ENCODE data around the gene ZC3H15.
"Not testable (repeated sequence)": the region's sequence is repeated elsewhere in the genome, so short reads cannot be mapped to it uniquely, and the experiment has no call there.

Gene ZC3H15

DNA sequence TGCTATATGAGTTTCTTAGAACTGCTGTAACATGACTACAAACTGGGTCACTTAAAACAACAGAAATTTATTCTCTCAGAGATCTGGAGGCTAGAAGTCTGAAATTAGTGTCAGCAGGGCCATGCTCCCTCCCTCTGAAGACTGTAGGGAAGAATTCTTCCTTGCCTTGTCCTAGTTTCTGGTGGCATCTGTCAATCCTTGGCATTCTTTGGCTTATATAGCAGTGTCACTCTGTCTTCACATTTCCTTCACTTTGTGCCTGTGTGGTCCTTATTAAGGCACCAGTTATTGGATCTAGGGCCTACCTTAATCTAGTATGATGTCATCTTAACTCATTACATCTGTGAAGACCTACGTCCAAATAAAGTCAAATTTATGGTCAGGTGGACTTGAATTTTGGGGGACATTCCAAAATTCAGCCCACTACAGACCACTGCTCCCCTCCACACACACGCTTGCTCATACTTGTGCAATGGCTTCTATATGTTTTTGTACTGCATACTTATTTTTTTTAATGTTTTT is 7.6 kb downstream of the ZC3H15 start:
- DNase-seq (ENCODE audit: low read depth in 2 of 2), result no peak

DNA sequence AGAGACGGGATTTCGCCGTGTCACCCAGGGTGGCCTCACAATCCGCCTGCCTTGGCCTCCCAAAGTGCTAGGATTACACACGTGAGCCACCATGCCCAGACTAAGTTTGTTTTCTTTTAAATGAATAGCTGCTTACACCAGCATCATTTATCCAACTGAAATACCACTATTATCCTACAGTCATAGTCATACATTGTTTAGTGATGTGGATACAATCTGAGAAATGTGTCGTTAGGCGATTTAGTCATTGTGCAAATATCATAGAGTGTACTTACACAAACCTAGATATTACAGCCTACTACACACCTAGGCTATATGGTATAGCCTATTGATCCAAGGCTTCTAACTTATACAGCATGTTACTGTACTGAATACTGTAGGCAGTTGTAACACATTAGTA is 10.3 kb downstream of the ZC3H15 start:
- no peak for DNase-seq (ENCODE audit: low read depth in 2 of 2)

DNA sequence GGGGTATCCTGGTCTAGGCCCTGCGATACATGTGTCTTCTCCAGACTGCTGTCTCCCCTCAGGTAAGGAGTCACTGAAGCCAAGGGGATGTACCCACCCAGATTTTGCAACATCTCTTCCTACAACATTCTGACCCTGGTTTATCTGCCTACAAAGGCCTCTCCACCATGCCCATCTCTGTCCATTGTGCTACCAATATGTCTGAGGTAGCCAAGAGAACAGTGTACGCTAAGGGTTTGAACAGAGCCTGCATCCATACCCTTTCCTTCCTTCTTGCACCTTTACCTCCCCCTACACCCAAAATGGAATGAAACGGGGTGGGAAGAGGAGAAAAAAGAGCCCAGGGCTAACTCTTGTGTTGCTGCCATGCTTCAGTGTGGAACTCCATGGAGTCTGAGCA is 11.9 kb downstream of the ZC3H15 start:
- no peak for DNase-seq (ENCODE audit: low read depth in 2 of 2)

DNA sequence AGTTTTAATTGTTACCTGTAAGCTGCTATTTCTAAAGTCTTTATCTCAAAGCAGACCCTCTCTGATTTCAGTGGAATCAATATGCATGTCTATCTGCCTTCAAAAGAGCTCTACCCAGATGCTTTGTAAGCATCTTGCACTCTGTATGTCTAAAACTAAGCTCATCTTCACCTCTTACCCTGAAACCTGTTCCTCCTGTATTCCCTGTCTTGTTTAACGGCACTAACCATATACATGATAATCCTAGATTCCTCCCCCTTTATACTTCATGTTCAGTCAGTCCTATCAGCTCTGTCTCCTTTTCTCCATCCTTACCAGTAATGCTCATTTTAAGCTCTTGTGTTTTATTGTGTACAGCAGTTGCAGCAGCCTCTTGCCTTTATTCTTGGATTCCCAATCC is 12.8 kb downstream of the ZC3H15 start:
- no peak for DNase-seq (ENCODE audit: low read depth in 2 of 2)

DNA sequence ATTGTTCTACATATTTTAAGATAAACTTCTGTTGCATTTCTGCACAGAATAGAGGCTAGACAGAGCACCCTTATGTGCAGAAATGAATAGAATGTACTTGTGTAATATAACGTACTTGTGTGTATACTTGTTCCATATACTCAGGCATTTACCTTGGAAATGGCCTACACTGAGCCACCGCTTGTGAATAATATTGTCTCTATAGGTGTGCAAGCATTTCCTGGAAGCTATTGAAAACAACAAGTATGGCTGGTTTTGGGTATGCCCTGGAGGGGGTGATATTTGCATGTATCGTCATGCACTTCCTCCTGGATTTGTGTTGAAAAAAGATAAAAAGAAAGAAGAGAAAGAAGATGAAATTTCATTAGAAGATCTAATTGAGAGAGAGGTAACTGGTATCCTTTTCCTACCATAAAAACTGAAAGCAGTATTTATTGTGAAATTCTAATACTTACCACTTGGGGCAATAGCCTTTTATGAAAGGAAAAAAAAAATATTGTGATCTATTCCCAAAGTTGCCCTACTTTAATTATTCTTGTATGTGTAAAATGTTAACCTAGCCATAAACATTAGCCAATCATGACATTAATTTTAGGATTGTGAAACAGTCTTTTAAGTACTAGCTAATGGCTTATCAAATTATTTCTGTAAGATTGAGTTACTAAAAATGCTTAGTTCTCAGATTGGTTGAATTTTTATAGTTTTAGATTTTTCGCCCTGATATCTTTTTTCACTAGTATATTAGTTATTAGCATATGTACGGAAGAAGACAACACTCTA is 18.0 kb downstream of the ZC3H15 start:
- DNase-seq (ENCODE audit: low read depth in 2 of 2), result no peak

DNA sequence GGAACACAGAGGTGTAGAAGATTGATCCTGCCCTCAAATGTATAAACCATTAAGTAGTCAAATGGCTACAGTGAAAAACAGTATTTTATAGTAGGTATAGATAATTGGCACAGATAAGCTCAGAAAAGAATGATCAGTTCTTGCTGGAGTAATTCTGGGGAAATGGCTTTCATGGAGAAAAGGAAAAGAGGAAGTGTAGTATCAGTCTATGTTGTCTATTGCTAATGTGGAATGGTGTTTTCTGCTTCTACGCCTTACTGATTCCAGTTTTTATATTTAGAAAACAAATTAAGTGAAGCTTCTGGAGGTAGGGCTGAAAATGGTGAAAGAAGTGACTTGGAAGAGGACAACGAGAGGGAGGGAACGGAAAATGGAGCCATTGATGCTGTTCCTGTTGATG is 22.2 kb downstream of the ZC3H15 start:
- DNase-seq (ENCODE audit: low read depth in 2 of 2), result no peak

DNA sequence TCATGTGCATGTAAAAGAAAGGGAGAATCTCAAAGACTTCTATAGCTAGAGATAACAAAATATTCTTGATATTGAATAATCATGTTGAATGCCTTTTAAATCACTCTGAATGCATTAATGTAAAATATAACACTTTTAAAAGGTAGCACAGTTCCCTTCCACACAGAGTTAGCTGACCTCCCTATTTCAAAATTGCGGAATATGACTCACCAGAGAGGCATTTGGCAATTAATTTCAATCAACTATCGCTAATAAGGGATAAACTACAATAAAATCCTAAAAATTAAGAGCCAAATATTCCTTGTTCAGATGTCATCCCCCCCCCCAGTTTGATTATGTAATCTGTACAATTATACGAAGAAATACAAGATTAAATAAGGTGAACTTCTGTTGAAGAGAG is 29.3 kb downstream of the ZC3H15 start:
- DNase-seq (ENCODE audit: low read depth in 2 of 2), result no peak

DNA sequence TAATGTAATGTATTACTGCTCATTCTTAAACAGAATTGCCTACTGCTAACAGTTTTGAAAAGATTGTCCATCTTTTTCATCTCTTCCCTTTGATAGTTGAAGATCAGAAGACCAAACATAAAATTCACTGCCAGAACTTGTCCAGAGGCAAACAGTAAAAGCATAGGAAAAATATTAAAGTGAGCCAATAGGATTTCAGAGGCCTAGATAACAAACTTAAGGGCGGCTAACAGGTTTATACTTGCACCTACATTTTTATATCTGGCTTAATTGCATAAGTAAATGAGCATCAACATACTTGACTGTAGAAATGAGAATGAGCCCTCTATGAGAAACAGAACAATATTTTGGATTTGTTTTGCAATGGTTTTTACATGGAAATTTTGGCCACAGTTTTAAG is 30.3 kb downstream of the ZC3H15 start:
- no peak for DNase-seq (ENCODE audit: low read depth in 2 of 2)

DNA sequence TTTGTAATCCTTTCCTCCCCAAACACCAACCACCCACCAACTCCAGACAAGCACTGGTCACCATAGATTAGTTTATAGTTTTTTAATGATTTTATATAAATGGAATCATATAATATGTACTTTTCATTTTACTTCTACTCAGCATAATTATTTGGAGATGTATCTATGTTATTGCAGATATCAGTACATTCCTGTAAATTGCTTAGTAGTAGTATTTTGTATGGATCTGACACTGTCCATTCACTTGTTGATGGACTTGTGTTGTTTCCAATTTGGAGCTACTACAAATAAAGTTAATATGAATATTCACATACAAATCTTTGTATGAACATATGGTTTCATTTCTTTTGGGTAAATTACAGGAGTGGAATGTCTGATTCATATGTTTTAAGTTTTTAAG is 31.0 kb downstream of the ZC3H15 start:
- no peak for DNase-seq (ENCODE audit: low read depth in 2 of 2)

DNA sequence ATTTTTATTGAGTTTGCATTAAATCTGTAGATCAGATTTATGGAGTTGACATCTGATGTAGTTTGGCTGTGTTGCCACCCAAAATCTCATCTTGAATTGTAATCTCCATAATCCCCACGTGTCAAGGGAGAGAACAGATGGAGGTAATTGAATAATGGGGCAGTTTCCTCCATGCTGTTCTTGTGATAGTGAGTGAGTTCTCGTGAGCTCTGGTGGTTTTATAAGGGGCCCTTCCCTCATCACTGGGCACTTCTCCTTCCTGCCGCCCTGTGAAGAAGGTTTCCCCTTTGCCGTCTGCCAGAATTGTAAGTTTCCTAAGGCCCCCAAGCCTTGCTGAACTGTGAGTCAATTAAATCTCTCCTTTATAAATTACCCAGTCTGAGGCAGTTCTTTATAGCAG is 32.2 kb downstream of the ZC3H15 start:
- no peak for DNase-seq (ENCODE audit: low read depth in 2 of 2)

DNA sequence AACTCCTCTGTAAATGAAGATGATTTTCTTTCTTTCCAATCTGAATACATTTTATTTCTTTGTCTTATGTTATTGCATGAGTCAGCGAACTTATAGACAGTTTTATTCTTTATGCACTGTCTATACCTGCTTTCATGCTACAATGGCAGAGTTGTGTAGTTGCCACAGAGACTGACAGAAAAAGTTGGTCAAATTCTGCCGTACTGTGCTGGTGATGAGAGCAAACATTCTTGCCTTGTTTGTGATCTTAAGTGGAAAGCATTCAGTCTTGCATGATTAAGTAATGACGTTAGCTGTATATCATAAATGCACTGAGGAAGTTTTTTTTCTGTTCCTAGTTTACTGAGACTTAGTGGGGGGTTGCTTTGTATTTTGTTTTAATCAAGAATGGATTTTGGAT is 32.9 kb downstream of the ZC3H15 start:
- DNase-seq (ENCODE audit: low read depth in 2 of 2), result no peak

DNA sequence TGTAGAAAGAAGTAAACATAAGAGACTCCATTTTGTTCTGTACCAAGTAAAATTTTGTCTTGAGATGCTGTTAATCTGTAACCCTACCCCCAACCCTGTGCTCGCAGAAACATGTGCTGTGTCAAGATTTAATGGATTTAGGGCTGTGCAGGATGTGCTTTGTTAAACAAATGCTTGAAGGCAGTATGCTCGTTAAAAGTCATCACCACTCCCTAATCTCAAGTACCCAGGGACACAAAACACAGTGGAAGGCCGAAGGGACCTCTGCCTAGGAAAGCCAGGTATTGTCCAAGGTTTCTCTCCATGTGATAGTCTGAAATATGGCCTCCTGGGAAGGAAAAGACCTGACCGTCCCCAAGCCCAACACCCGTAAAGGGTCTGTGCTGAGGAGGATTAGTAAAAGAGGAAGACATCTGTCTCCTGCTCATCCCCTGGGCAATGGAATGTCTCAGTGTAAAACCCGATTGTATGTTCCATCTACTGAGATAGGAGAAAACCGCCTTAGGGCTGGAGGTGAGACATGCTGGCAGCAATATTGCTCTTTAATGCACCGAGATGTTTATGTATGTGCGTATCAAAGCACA is 35.6 kb downstream of the ZC3H15 start:
- DNase-seq (ENCODE audit: low read depth in 2 of 2), result not testable (repeated sequence)

DNA sequence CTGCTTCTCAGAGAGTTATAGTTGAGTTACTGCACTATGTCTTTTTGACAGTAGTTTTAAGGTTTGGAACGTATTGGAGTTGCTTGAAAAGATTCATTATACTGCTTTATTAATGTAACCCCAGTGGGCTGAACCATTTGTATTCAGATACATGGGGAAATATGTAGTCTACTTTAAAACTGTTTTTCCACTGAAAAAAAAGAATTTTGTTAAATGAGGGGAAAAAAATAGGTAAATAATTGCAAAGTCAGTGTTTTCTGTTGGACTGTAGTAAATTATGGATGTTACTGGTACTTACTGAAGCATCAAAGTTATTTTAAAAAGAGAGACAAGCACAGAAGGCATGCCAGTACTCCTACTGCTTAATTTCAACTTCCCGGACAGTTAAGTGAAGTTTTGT is 36.4 kb downstream of the ZC3H15 start:
- DNase-seq (ENCODE audit: low read depth in 2 of 2), result no peak

DNA sequence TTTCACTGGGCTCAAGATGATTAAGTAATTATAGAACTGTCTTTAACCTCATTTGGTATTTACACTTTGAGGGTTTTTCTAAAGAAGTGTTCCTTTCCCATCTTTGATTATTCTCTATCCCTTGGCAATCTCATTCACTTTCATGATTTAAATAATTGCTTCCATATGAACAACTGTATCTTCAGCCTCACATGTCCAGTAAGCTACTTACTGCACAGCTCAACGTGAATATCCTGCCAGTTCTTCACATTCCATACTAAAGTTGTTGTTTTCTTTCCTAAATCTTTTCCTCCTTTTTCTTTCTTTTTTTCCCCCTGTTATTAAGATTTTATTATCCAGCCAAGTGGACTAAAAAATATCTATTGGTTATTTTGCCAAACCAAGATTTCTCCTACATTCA is 37.7 kb downstream of the ZC3H15 start:
- DNase-seq (ENCODE audit: low read depth in 2 of 2), result no peak

DNA sequence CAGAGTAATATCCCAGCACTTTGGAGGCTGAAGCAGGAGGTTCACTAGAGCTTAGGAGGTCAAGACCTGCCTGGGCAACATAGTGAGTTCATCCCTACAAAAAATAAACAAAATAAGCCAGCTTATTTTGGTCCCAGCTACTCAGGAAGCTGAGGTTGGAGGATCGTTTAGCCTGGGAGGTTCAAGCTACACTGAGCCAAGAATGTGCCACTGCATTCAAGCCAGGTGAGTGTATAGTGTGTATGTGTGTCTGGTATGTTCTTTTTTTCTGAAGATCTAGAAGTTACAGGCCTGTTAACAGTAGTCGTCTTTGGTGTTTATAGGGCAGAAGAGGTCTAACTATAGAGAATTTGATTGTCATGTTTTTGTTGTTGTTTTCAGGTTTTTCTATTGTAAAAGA is 40.2 kb downstream of the ZC3H15 start:
- no peak for DNase-seq (ENCODE audit: low read depth in 2 of 2)

DNA sequence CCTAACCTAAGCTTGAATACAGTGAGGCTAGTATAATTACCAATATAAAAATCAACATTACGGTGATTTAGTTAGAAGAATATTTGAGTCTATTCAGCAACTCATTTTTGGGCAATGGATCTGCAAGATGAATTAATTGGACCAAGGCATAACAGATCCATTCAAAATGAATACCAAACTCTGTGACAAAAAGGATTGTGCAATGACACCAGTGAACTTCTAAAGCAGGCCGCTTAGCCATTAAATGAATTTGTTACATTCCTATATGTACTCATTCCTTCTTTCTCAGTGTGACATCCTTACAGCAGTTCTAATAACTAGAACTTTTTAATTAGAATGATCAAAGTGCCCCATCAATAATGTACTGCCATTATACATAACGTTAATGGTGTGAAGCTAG is 44.3 kb downstream of the ZC3H15 start:
- no peak for DNase-seq (ENCODE audit: low read depth in 2 of 2)

DNA sequence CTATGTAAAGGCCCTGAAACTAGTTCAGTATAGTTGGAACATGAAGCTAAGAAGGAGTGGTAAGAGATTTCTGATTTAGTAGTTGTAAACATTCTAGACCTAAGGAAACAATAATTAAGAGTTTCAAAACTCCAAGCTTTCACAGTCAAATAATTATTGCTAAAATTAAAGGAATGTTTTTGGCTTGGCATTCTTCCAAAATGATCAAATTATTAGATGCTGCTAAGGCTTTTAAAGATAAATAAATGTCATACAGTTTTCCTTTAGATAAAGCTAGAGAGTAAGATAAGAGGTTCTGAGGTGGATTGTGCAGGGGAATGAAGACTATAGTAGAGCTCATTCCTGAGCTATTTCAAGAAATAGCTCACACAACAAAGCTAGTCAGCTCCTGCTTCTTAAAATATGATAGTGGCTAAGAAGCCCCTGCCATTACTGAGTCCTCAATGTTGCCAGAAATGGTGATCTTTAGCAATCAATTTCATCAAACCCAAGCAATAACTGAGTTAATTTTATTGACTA is 45.3 kb downstream of the ZC3H15 start:
- DNase-seq (ENCODE audit: low read depth in 2 of 2), result no peak

DNA sequence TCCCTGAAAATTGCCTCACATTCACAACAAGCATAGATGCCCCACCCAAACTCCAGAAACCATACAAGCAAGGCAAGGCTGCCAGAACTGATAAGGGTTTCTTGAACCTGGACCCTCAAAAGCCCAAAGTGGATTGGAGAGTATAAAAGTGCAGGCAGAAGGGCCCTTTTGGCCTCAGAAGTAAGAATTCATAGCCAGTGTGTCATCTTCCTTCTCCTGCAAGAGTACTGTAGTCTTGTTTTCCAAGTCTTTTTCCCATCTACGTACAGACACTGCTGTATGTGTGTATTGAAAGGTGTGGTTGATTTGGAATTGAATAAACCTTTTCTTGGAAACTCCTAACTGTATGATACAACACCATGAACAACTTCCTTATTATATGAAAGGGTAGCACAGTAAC is 46.8 kb downstream of the ZC3H15 start:
- no peak for DNase-seq (ENCODE audit: low read depth in 2 of 2)

DNA sequence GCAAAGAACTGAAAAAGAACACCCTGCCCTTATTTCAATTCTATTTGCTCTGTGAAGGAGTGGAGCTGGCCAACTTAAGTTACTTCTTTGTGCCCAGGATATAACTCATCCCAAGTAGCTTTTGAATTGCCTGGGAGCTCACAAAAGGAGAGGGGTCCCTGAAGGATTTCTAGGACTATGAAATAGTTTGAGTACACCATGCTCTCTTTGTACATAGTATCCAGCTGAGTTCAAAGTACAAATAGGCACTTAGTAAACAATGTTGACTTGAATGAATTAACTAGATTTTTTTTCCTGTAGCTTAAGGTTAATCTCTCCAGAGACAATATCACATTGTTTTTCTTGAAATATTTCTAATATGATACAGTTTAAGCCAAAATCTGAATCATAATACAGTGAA is 47.7 kb downstream of the ZC3H15 start:
- DNase-seq (ENCODE audit: low read depth in 2 of 2), result no peak

DNA sequence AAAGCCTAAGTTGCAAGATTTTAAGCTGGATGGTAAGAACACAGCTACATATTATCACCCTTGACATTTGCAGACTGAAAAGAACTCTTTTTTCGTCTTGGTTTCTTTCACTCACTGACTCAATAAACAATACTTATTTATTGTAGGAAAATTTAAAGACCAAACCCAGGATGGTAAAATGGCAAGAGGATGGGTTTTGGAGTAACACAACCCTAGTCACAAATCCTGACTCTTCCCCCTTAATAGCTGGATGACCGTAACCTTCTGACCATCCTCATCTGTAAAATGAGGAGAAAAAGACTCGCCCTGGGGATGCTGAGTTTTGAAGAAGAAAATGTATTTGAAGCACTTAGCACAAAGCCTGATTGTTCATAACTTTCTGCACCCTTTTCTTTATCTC is 48.3 kb downstream of the ZC3H15 start:
- DNase-seq (ENCODE audit: low read depth in 2 of 2), result no peak

DNA sequence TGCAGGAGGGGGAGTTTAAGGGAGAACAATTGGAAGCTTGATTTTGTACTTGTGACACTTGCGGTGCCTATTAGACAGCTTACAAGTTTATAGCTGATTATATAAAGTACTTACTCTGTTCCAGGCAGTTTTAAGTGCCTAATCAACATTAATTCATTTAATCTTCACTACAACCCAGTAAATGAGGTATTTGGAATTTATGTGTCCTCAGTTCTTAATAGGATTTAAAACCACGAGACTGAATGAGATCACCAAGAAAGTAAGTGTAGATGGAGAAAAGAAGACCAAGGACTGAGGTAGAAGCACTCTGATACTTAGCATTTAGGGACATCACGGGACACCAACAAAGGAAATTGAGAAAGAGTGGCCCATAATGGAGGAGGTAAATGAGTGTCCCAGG is 49.8 kb downstream of the ZC3H15 start:
- DNase-seq (ENCODE audit: low read depth in 2 of 2), result no peak

DNA sequence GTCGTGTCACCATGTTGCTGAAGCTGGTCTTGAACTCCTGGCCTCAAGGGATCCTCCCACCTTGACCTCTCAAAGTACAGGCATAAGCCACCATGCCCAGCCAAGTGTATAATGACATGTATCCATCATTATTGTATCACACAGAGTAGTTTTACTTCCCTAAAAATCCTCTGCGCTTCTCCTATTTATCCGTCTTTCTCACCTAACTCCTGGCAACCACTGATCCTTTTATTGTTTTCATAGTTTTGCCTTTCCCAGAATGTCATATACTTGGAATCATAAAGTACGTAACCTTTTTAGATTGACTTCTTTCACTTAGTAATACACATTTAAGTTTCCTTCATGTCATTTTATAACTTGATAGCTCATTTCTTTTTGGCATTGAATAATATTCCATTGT is 51.0 kb downstream of the ZC3H15 start:
- DNase-seq (ENCODE audit: low read depth in 2 of 2), result no peak

DNA sequence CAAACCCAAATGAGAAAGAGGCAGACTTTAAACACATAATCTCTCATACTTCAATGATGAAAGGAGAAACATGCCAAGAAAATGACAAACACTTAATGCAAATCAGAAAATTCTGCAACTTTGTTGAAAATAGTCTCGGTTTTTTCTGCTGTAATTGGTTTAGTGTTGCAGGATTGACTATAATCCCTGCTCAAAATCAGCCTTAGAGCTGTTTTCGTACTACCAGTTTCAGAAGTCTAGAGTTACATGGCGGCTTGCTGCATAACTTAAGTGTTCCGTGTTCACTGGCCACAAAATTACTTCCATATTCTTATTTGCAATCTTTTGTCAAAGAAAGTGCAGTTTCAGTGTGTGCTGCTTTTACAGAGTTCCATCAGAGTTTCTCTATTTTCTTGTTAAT is 54.9 kb downstream of the ZC3H15 start:
- DNase-seq (ENCODE audit: low read depth in 2 of 2), result no peak

Measured in stimulated activated CD8-positive, alpha-beta memory T cell treated with anti-CD3 and anti-CD28 coated beads, Interleukin-2, amount 100 ng/mL, for 1 hour (primary cell).